Mucosa of rectum (tissue), 2 donors: ENCODE results near the gene THSD7A.

Experiments
- H3K27ac ChIP-seq, 2 donors: one replicate each; pipeline ENCODE4 v1.7.0; 2013; ENCODE audit warnings: inconsistent platforms in 2 of 2, low read depth in 2 of 2, low read length in 2 of 2
- H3K27me3 ChIP-seq, 2 donors: one replicate each; pipeline ENCODE4 v1.7.0; 2013; ENCODE audit warnings: low read length in 2 of 2; ENCODE audit not compliant: control insufficient read depth in 2 of 2, insufficient read depth in 2 of 2
- H3K36me3 ChIP-seq, 2 donors: one replicate each; pipeline ENCODE4 v1.7.0; 2013; ENCODE audit warnings: low read length in 2 of 2; ENCODE audit not compliant: control insufficient read depth in 2 of 2, insufficient read depth in 2 of 2
- H3K4me1 ChIP-seq, 2 donors: one replicate each; pipeline ENCODE4 v1.7.0; 2013; ENCODE audit warnings: low read length in 2 of 2, mild to moderate bottlenecking in 1 of 2; ENCODE audit not compliant: control insufficient read depth in 2 of 2, insufficient read depth in 2 of 2
- H3K4me3 ChIP-seq, 2 donors: one replicate each; pipeline ENCODE4 v1.7.0; 2013; ENCODE audit warnings: low read length in 2 of 2
- H3K9ac ChIP-seq, 2 donors: one replicate each; pipeline ENCODE4 v1.7.0; 2013; ENCODE audit warnings: low read length in 2 of 2, low read depth in 1 of 2, mild to moderate bottlenecking in 1 of 2
- H3K9me3 ChIP-seq, 2 donors: one replicate each; pipeline ENCODE4 v1.7.0; 2013; ENCODE audit warnings: low read length in 2 of 2; ENCODE audit not compliant: control insufficient read depth in 2 of 2
- donor health status: healthy.
- donor health status: Normal muscosa, but diverticular disease.

Gene THSD7A

GRCh38 chr7:11415101-11415500 lies 416.9 kb downstream of the THSD7A start:
- H3K4me3 ChIP-seq = no peak overlapping the region
- H3K9ac ChIP-seq = no peak overlapping the region
- no peaks in the 10 kb centered on the region for H3K27me3 ChIP-seq
- no peaks in the 10 kb centered on the region for H3K4me1 ChIP-seq
- no peaks in the 10 kb centered on the region for H3K36me3 ChIP-seq
- H3K27ac ChIP-seq = no peak overlapping the region
- peaks cover under 1 to 5% of the 10 kb centered on the region in 2 donors for H3K9me3 ChIP-seq

GRCh38 chr7:11413901-11414300 lies 418.1 kb downstream of the THSD7A start:
- Histone ChIP-seq H3K27me3 (no peaks in the 10 kb centered on the region), H3K4me1 (no peaks in the 10 kb centered on the region), H3K4me3 (no peak overlapping the region), H3K9ac (no peak overlapping the region), H3K36me3 (no peaks in the 10 kb centered on the region), H3K27ac (no peak overlapping the region), H3K9me3 (peaks cover 0 to 5% of the 10 kb centered on the region in 2 donors)

- no peak overlapping the region for H3K9ac ChIP-seq
- H3K9me3 ChIP-seq = peaks cover 0 to 5% of the 10 kb centered on the region in 2 donors
- no peaks in the 10 kb centered on the region for H3K27me3 ChIP-seq
- H3K4me1 ChIP-seq = no peaks in the 10 kb centered on the region
- no peak overlapping the region for H3K4me3 ChIP-seq
- no peak overlapping the region for H3K27ac ChIP-seq
- no peaks in the 10 kb centered on the region for H3K36me3 ChIP-seq
Measured at GRCh38 chr7:11412036-11412435, 420.0 kb downstream of the THSD7A start.

- peaks cover 0 to 5% of the 10 kb centered on the region in 2 donors for H3K9me3 ChIP-seq
- no peaks in the 10 kb centered on the region for H3K36me3 ChIP-seq
- no peak overlapping the region for H3K4me3 ChIP-seq
- no peak overlapping the region for H3K9ac ChIP-seq
- H3K27me3 ChIP-seq = no peaks in the 10 kb centered on the region
- no peaks in the 10 kb centered on the region for H3K4me1 ChIP-seq
- no peak overlapping the region for H3K27ac ChIP-seq
Measured at GRCh38 chr7:11410656-11411644, 421.0 kb downstream of the THSD7A start.

GRCh38 chr7:11404355-11404754 lies 427.6 kb downstream of the THSD7A start:
- Histone ChIP-seq H3K9ac (no peak overlapping the region), H3K4me3 (no peak overlapping the region)

GRCh38 chr7:11403781-11404180 lies 428.2 kb downstream of the THSD7A start:
- Histone ChIP-seq H3K4me3 (no peak overlapping the region), H3K4me1 (no peaks in the 10 kb centered on the region), H3K9ac (no peak overlapping the region), H3K9me3 (no peaks in the 10 kb centered on the region), H3K27ac (no peak overlapping the region), H3K36me3 (no peaks in the 10 kb centered on the region), H3K27me3 (no peaks in the 10 kb centered on the region)

More at GRCh38 chr7:11404355-11404754, 427.6 kb downstream of the THSD7A start:
- Histone ChIP-seq H3K9me3 (no peaks in the 10 kb centered on the region), H3K36me3 (no peaks in the 10 kb centered on the region), H3K27ac (no peak overlapping the region), H3K27me3 (no peaks in the 10 kb centered on the region), H3K4me1 (no peaks in the 10 kb centered on the region)

GRCh38 chr7:11394438-11394837 lies 437.6 kb downstream of the THSD7A start:
- H3K4me3 ChIP-seq = no peak overlapping the region
- no peaks in the 10 kb centered on the region for H3K27me3 ChIP-seq
- H3K36me3 ChIP-seq = no peaks in the 10 kb centered on the region
- H3K4me1 ChIP-seq = no peaks in the 10 kb centered on the region
- no peaks in the 10 kb centered on the region for H3K9me3 ChIP-seq
- H3K27ac ChIP-seq = no peak overlapping the region
- H3K9ac ChIP-seq = no peak overlapping the region

GRCh38 chr7:11379641-11380040 lies 452.4 kb downstream of the THSD7A start:
- Histone ChIP-seq H3K27me3 (no peaks in the 10 kb centered on the region), H3K9me3 (no peaks in the 10 kb centered on the region), H3K27ac (no peak overlapping the region), H3K36me3 (no peaks in the 10 kb centered on the region), H3K9ac (no peak overlapping the region), H3K4me3 (no peak overlapping the region), H3K4me1 (no peaks in the 10 kb centered on the region)

- Histone ChIP-seq H3K27ac (no peak overlapping the region), H3K9me3 (no peaks in the 10 kb centered on the region), H3K4me3 (no peak overlapping the region), H3K27me3 (no peaks in the 10 kb centered on the region), H3K36me3 (no peaks in the 10 kb centered on the region), H3K4me1 (no peaks in the 10 kb centered on the region), H3K9ac (no peak overlapping the region)
Measured at GRCh38 chr7:11376529-11376928, 455.5 kb downstream of the THSD7A start.

GRCh38 chr7:11374629-11375028 lies 457.4 kb downstream of the THSD7A start:
- H3K4me3 ChIP-seq = no peak overlapping the region
- H3K9me3 ChIP-seq = no peaks in the 10 kb centered on the region
- H3K27ac ChIP-seq = no peak overlapping the region
- no peaks in the 10 kb centered on the region for H3K27me3 ChIP-seq
- H3K4me1 ChIP-seq = no peaks in the 10 kb centered on the region
- no peaks in the 10 kb centered on the region for H3K36me3 ChIP-seq
- no peak overlapping the region for H3K9ac ChIP-seq
